Measurements from ENCODE around the gene GPR68. TPM values are rescaled to one million over a fixed set of nuclear protein-coding genes. Genes with fewer than 3 reads are reported as not detected.

Gene GPR68
- total and polyA plus RNA-seq, 2 experiments from 2014 or later = 0.19 to 0.35 TPM

DNA sequence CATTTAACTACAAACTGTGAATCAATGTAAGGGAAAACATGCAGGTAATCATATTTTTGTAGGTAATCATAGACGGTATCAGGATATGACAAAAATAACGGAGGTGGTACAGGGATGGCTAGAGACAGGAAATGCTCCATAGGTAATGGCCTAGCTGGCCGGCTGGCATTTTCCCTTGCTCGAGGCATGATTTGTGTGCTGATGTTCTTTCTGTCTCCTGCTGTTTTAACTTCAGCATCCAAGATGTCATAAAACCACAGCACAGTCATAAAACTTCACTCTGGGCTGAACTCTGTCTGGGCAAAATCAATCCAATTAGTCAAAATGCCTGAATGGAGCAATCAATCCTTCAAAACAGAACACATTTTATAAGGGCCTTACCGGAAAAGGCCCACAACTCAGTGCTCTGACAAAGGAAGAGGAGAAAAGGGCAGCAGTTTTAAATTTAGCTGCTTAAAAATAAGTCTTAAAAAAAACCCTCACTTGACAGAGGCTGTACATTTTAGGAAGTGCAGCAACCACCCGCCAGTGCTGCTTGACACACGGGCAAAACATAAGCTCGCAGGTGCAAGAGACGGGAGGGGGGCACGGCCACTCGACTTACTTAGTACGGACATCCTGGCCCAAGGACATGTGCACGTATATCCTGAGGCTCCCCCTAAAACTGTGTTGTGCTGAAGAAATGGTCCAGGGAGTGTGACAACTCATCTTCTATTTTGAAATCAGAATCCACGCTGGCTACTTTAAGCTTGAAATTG is 40.5 kb upstream of the GPR68 start:
- H3K4me2 ChIP-seq = no peak overlapping the region

More for the DNA sequence above, 40.5 kb upstream of the GPR68 start:
- H3F3A ChIP-seq (replicated peaks; ENCODE audit: low read depth) = 0 out of 2 replicates have a peak, but pooled peaks cover 5% of the 10 kb centered on the region
- no peaks in the 10 kb centered on the region for H4K20me1 ChIP-seq (replicated peaks; ENCODE audit: insufficient read depth)
- ATAC-seq = no peak
- H3K4me3 ChIP-seq = no peak overlapping the region
- H3K27ac Mint-ChIP-seq = no peak overlapping the region
- no peaks in the 10 kb centered on the region for H3K4me1 ChIP-seq (ENCODE audit: insufficient read depth)
- no peaks in the 10 kb centered on the region for H3K9me2 ChIP-seq (ENCODE audit: insufficient read depth)
- H3K79me2 ChIP-seq (replicated peaks; ENCODE audit: insufficient read depth) = no peaks in the 10 kb centered on the region
- H3K4me1 Mint-ChIP-seq = no peaks in the 10 kb centered on the region
- no peak for DNase-seq (ENCODE audit: low spot score)
- no peak overlapping the region for H3K4me3 Mint-ChIP-seq
- H3K36me3 Mint-ChIP-seq (ENCODE audit: low read depth) = peaks cover 52% of the 10 kb centered on the region
- no peak for TF ChIP-seq REST (IDR thresholded peaks at IDR 0.05; ENCODE audit: unreplicated experiment)
- no peak for TF ChIP-seq POLR2AphosphoS5 (IDR thresholded peaks at IDR 0.05; ENCODE audit: low read depth)
- no peak for TF ChIP-seq ETS1 (IDR thresholded peaks at IDR 0.05)
- H3K27ac ChIP-seq (ENCODE audit: low read depth) = no peak overlapping the region
- H3K27me3 ChIP-seq (ENCODE audit: insufficient read depth) = no peaks in the 10 kb centered on the region
- no peaks in the 10 kb centered on the region for H3K9me3 Mint-ChIP-seq
- no peak overlapping the region for H2AFZ ChIP-seq
- H3K27me3 Mint-ChIP-seq (ENCODE audit: insufficient read depth, low read depth, poor library complexity) = no peaks in the 10 kb centered on the region
- H3K36me3 ChIP-seq (ENCODE audit: insufficient read depth) = peaks cover 16% of the 10 kb centered on the region

Measured in GM23338 (cell line).